M059J (cell line): ENCODE results near the gene MEI1. TPM values are rescaled to one million over a fixed set of nuclear protein-coding genes. Genes with fewer than 3 reads are reported as not detected.

Experiments used
- DNase-seq: peaks from one replicate; pipeline ENCODE4 v3.0.0-alpha.2; 2012; ENCODE audit warnings: low read depth
- total RNA-seq: library from RNA; depleted of rRNA; stranded (reverse); fragments of >200 nt; shearing (Covaris generic); gene quantifications from 2 replicates; pipeline ENCODE4 v1.2.3, GENCODE V29; 2014

Gene MEI1
- total RNA-seq, 1 experiment from 2014 or later, result not detected

GRCh38 chr22:41781507-41781906 is 82.2 kb downstream of the MEI1 start:
- DNase-seq, result no peak

GRCh38 chr22:41782316-41782715 is 83.0 kb downstream of the MEI1 start:
- DNase-seq, result no peak

GRCh38 chr22:41782751-41783150 is 83.4 kb downstream of the MEI1 start:
- DNase-seq, result no peak

GRCh38 chr22:41787331-41787730 is 88.0 kb downstream of the MEI1 start:
- DNase-seq, result no peak

GRCh38 chr22:41793871-41794270 is 94.6 kb downstream of the MEI1 start:
- DNase-seq, result no peak

- DNase-seq, result no peak
These were observed 99.4 kb downstream of the MEI1 start for GRCh38 chr22:41798736-41799135.

GRCh38 chr22:41799486-41800347 is 100.4 kb downstream of the MEI1 start:
- DNase-seq, result no peak

GRCh38 chr22:41800348-41801146 is 101.2 kb downstream of the MEI1 start, which contains the start of gene CCDC134:
TSS of gene CCDC134 (plus strand) at chr22:41800679. CDS start at chr22:41808891, 8,212 bp downstream.
- peak; percentile 83 for DNase-seq

GRCh38 chr22:41801147-41801819 is 102.0 kb downstream of the MEI1 start:
- no peak for DNase-seq

- DNase-seq, result no peak
These were observed 102.6 kb downstream of the MEI1 start for GRCh38 chr22:41801886-41802285.

GRCh38 chr22:41805639-41806038 is 106.3 kb downstream of the MEI1 start:
- DNase-seq, result no peak

GRCh38 chr22:41808400-41808799 is 109.1 kb downstream of the MEI1 start:
- no peak for DNase-seq

GRCh38 chr22:41810022-41810421 is 110.7 kb downstream of the MEI1 start:
- no peak for DNase-seq

GRCh38 chr22:41812805-41813545 is 113.7 kb downstream of the MEI1 start:
- no peak for DNase-seq

- peak; percentile 51 for DNase-seq
These were observed 114.6 kb downstream of the MEI1 start for GRCh38 chr22:41813726-41814410.

GRCh38 chr22:41815716-41816115 is 116.4 kb downstream of the MEI1 start:
- DNase-seq, result no peak

GRCh38 chr22:41816241-41816640 is 116.9 kb downstream of the MEI1 start:
- DNase-seq, result no peak

GRCh38 chr22:41816871-41817270 is 117.6 kb downstream of the MEI1 start:
- DNase-seq, result no peak

- DNase-seq, result no peak
These were observed 118.7 kb downstream of the MEI1 start for GRCh38 chr22:41818011-41818410.

- DNase-seq, result no peak
These were observed 119.3 kb downstream of the MEI1 start for GRCh38 chr22:41818596-41818995.

- no peak for DNase-seq
These were observed 120.0 kb downstream of the MEI1 start for GRCh38 chr22:41819257-41819656.
